Measurements from ENCODE around the gene CELF1. TPM values are rescaled to one million over a fixed set of nuclear protein-coding genes. Genes with fewer than 3 reads are reported as not detected.

CELF1 gene
- total and polyA plus RNA-seq, 8 donors = 76.8 to 107 (median 90.7) TPM

- intact Hi-C loops (cut with DNase I) = no loop called here
- Histone ChIP-seq H3K27ac (peak overlapping the region; percentile 33 to 53), H3K27me3 (no peaks in the 10 kb centered on the region), H3K9me3 (no peaks in the 10 kb centered on the region), H3K4me1 (peaks cover 33 to 87% of the 10 kb centered on the region in 2 donors), H3K4me3 (no peak overlapping the region), H3K36me3 (peaks cover 0 to 9% of the 10 kb centered on the region in 2 donors)
- no peak for DNase-seq
- no peak for TF ChIP-seq CTCF (IDR thresholded peaks at IDR 0.05)
- no peak for ATAC-seq
Observed at GRCh38 chr11:47541070-47541469, 11.9 kb downstream of the CELF1 start.

GRCh38 chr11:47539681-47540039, 13.3 kb downstream of the CELF1 start:
- Histone ChIP-seq H3K9me3 (no peaks in the 10 kb centered on the region), H3K4me3 (no peak overlapping the region), H3K36me3 (peaks cover 0 to 10% of the 10 kb centered on the region in 2 donors), H3K4me1 (peaks cover 34 to 91% of the 10 kb centered on the region in 2 donors), H3K27me3 (no peaks in the 10 kb centered on the region), H3K27ac (peak overlapping the region in 1 of 2 donors; percentile 53)
- TF ChIP-seq CTCF (IDR thresholded peaks at IDR 0.05) = no peak
- intact Hi-C loops (cut with DNase I) = no loop called here
- ATAC-seq (peak; percentile 16), DNase-seq (no peak)

GRCh38 chr11:47538741-47539565, 14.0 kb downstream of the CELF1 start:
- Histone ChIP-seq H3K36me3 (peaks cover 0 to 15% of the 10 kb centered on the region in 2 donors), H3K27ac (peak overlapping the region in 1 of 2 donors; percentile 53), H3K27me3 (no peaks in the 10 kb centered on the region), H3K4me1 (peaks cover 34 to 91% of the 10 kb centered on the region in 2 donors), H3K9me3 (no peaks in the 10 kb centered on the region), H3K4me3 (no peak overlapping the region)
- intact Hi-C loops (cut with DNase I) = no loop called here
- TF ChIP-seq CTCF (IDR thresholded peaks at IDR 0.05) = no peak
- ATAC-seq (peak; percentile 44), DNase-seq (peak in 2 of 4 donors; percentile 56 to 70)

GRCh38 chr11:47536915-47537314, 16.0 kb downstream of the CELF1 start:
- Histone ChIP-seq H3K27ac (no peak overlapping the region), H3K36me3 (peaks cover 0 to 15% of the 10 kb centered on the region in 2 donors), H3K4me3 (no peak overlapping the region), H3K9me3 (no peaks in the 10 kb centered on the region), H3K4me1 (peaks cover 36 to 95% of the 10 kb centered on the region in 2 donors), H3K27me3 (no peaks in the 10 kb centered on the region)
- ATAC-seq = no peak
- peak in 2 of 4 donors; percentile 62 to 74 for DNase-seq
- TF ChIP-seq CTCF (IDR thresholded peaks at IDR 0.05) = no peak
- intact Hi-C loops (cut with DNase I) = no loop called here

GRCh38 chr11:47534704-47535251, 18.2 kb downstream of the CELF1 start:
- H3K27me3 ChIP-seq = no peaks in the 10 kb centered on the region
- no peaks in the 10 kb centered on the region for H3K9me3 ChIP-seq
- H3K4me1 ChIP-seq = peaks cover 25 to 90% of the 10 kb centered on the region in 2 donors
- intact Hi-C loops (cut with DNase I) = no loop called here
- DNase-seq = no peak
- peaks cover 0 to 15% of the 10 kb centered on the region in 2 donors for H3K36me3 ChIP-seq
- no peak overlapping the region for H3K27ac ChIP-seq
- H3K4me3 ChIP-seq = no peak overlapping the region
- ATAC-seq = no peak
- no peak for TF ChIP-seq CTCF (IDR thresholded peaks at IDR 0.05)

Measured in left lung (tissue), 10 donors.